Measurements from ENCODE around the gene PADI1.

DNA sequence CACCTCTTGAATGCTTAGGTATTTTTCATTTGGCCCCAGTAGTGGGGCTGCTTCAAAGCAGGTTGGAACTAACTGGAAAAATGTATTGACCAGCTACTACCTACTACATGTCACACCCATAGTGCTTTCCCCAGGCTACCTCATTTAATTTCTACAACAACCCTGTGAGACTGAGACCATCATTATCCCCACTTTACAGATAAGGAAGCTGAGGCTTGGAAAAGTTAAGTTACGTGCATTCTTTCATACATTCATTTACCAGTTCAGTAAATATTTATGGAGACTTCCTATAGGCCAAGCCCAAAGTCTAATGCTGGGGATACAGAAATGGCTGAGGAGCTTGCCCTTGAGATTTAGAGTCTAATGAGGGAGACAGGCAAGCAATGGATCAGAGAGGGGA lies 29.5 kb downstream of the PADI1 start:
- TF ChIP-seq, protein P1, sequence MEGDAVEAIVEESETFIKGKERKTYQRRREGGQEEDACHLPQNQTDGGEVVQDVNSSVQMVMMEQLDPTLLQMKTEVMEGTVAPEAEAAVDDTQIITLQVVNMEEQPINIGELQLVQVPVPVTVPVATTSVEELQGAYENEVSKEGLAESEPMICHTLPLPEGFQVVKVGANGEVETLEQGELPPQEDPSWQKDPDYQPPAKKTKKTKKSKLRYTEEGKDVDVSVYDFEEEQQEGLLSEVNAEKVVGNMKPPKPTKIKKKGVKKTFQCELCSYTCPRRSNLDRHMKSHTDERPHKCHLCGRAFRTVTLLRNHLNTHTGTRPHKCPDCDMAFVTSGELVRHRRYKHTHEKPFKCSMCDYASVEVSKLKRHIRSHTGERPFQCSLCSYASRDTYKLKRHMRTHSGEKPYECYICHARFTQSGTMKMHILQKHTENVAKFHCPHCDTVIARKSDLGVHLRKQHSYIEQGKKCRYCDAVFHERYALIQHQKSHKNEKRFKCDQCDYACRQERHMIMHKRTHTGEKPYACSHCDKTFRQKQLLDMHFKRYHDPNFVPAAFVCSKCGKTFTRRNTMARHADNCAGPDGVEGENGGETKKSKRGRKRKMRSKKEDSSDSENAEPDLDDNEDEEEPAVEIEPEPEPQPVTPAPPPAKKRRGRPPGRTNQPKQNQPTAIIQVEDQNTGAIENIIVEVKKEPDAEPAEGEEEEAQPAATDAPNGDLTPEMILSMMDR (IDR thresholded peaks at IDR 0.05): no peak
- no peak for TF ChIP-seq POLR2A (IDR thresholded peaks at IDR 0.05)
